K562 (cell line): ENCODE results near the gene BCL3. TPM values are rescaled to one million over a fixed set of nuclear protein-coding genes. Genes with fewer than 3 reads are reported as not detected.

Experiments
- CEBPB ChIP-seq: fragments of 450-650 bp; IDR thresholded peaks from 2 replicates; pipeline ENCODE4 v1.6.1; 2016; ENCODE audit warnings: missing genetic modification characterization, missing compliant biosample characterization
- POLR3G ChIP-seq: IDR thresholded peaks from 2 replicates; pipeline ENCODE4 v1.6.1; 2011; ENCODE audit not compliant: insufficient read length, insufficient replicate concordance; ENCODE audit errors: extremely low read depth
- RREB1 ChIP-seq: fragments of 250-450 bp; sonication (Bioruptor Pico); IDR thresholded peaks from 2 replicates; pipeline ENCODE4 v1.4.0; 2020
- STAG1 ChIP-seq: sonication (generic); formaldehyde crosslinking; IDR thresholded peaks from 2 replicates; pipeline ENCODE4 v1.5.0; 2020; ENCODE audit warnings: missing genetic modification reagents, borderline replicate concordance
- TEAD2 ChIP-seq: fragments of 450-650 bp; IDR thresholded peaks from 2 replicates; pipeline ENCODE4 v1.6.1; 2016; ENCODE audit warnings: missing genetic modification characterization, control low read depth, missing compliant biosample characterization
- TGIF2 ChIP-seq: sonication (generic); formaldehyde crosslinking; IDR thresholded peaks from 2 replicates; pipeline ENCODE4 v1.8.1; 2022; ENCODE audit warnings: mild to moderate bottlenecking, missing genetic modification reagents, moderate library complexity
- ZNF354B ChIP-seq: fragments of 250-450 bp; sonication (Bioruptor Pico); IDR thresholded peaks from 2 replicates; pipeline ENCODE4 v1.4.0; 2020
- ZNF609 ChIP-seq: sonication (generic); formaldehyde crosslinking; IDR thresholded peaks from 2 replicates; pipeline ENCODE4 v1.8.1; 2023; ENCODE audit warnings: missing genetic modification reagents, mild to moderate bottlenecking, borderline replicate concordance
- polyA plus RNA-seq, 8 experiments: library from polyadenylated mRNA; depleted of rRNA in 4 of 8; stranded (reverse) in 5 of 8; unstranded in 3 of 8; fragments of >200 nt; fragmentation: Nextera tagmentation in 2 of 8; fragmentation: Illumina TruSeq in 1 of 8; extraction: Ambion mirVana in 2 of 8; extraction: Trizol in 1 of 8; gene quantifications; 2 replicates each; pipeline versions ENCODE4 v1.2.1 to v1.2.3, GENCODE V29; 2011 to 2014; ENCODE audit warnings: inconsistent platforms in 1 of 8, missing spikeins in 1 of 8
- total RNA-seq, 7 experiments: library from RNA; depleted of rRNA in 6 of 7; stranded (reverse); fragments of >200 nt in 6 of 7; fragmentation: Illumina TruSeq in 2 of 7; extraction: Trizol in 2 of 7; gene quantifications; 2 replicates each; pipeline versions ENCODE4 v1.2.1 to v1.2.3, GENCODE V29; 2011 to 2021; ENCODE audit warnings: low replicate concordance in 1 of 7

BCL3 gene
- total and polyA plus RNA-seq, 9 of the 15 experiments (the other 6 are each of a cell fraction or from before 2014, with no cell fraction given) = 0.03 to 2.4 (median 0.50) TPM; not detected in 1

GRCh38 chr19:44800461-44800860 lies 52.0 kb downstream of the BCL3 start (continued):
- no peak for TF ChIP-seq ZNF609 (CRISPR knock-in tag)
- TF ChIP-seq TEAD2 (tag) = no peak
- TF ChIP-seq STAG1 (CRISPR knock-in tag) = peak; percentile 73
- TF ChIP-seq POLR3G = no peak
- TF ChIP-seq TGIF2 (CRISPR knock-in tag) = no peak
- no peak for TF ChIP-seq RREB1 (CRISPR knock-in tag)
- TF ChIP-seq ZNF354B (CRISPR knock-in tag) = no peak
- TF ChIP-seq CEBPB (tag) = peak; percentile 81
